ENCODE measurements around the gene PC.

PC gene

DNA sequence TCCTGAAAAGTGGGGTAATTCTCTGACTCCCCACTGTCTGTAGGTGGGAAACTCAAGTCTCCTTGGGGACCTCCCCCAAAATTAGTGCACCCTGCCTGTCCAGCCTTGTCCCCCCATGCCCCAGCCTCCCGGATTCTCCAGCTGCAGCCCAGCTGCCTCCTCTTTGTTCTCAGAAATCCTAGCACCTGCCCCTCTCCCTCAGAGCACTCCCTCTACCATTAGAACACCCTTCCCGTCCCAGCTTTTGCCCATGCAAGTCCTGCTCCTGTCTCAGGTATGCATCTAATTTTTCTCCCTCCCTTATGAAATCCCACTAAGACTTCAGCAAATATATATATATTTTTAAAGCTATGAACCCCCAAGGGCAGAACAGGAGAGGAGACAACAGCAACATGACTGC, 64.0 kb downstream of the PC start:
- H3K9me3 ChIP-seq (ENCODE audit: control insufficient read depth, low read length): no peaks in the 10 kb centered on the region
- no peak overlapping the region for H3K4me2 ChIP-seq (ENCODE audit: low read length, poor library complexity, severe bottlenecking)
- no peak overlapping the region for H3K14ac ChIP-seq (ENCODE audit: low read length in 2 of 2)
- no peak overlapping the region for H3K9ac ChIP-seq (ENCODE audit: low read length)
- no peak overlapping the region for H2BK15ac ChIP-seq (ENCODE audit: low read depth, poor library complexity, severe bottlenecking)
- no peak overlapping the region for H2AK5ac ChIP-seq (ENCODE audit: low read length, severe bottlenecking)
- H3K23ac ChIP-seq (ENCODE audit: low read length in 2 of 2): no peak overlapping the region
- H2AFZ ChIP-seq (ENCODE audit: low read depth, low read length): no peak overlapping the region
- no peak overlapping the region for H2BK12ac ChIP-seq (ENCODE audit: low read length in 2 of 2)
- H3K27me3 ChIP-seq (ENCODE audit: control insufficient read depth in 1 of 2, insufficient read depth in 1 of 2, low read length in 2 of 2): no peaks in the 10 kb centered on the region
- no peak overlapping the region for H2BK120ac ChIP-seq (ENCODE audit: low read depth, low read length)
- no peak overlapping the region for H2BK5ac ChIP-seq (ENCODE audit: low read depth, low read length, poor library complexity, severe bottlenecking)
- no peak overlapping the region for H3K4me3 ChIP-seq (ENCODE audit: insufficient read depth in 1 of 2, low read depth in 1 of 2, low read length in 2 of 2)
- peaks cover 4% of the 10 kb centered on the region for H3K79me1 ChIP-seq (replicated peaks; ENCODE audit: low read length, poor library complexity, severe bottlenecking)
- no peak for DNase-seq
- H4K91ac ChIP-seq (ENCODE audit: low read length): no peak overlapping the region
- no peak overlapping the region for H4K8ac ChIP-seq (ENCODE audit: low read length)
- H3K18ac ChIP-seq (ENCODE audit: low read depth in 1 of 2, low read length in 2 of 2): no peak overlapping the region
- no peak overlapping the region for H3K27ac ChIP-seq (ENCODE audit: low read length, poor library complexity, severe bottlenecking)
- H3K4ac ChIP-seq (ENCODE audit: low read depth in 1 of 2, low read length in 2 of 2): no peak overlapping the region
- H3K4me1 ChIP-seq (ENCODE audit: control insufficient read depth, insufficient read depth, low read depth, low read length): peaks cover 11% of the 10 kb centered on the region
- H3K36me3 ChIP-seq (ENCODE audit: control insufficient read depth in 1 of 2, insufficient read depth in 2 of 2, low read depth in 1 of 2, low read length in 2 of 2): no peaks in the 10 kb centered on the region
- 95% methylated on average over 2 of the region's 2 CpGs for WGBS

- Histone ChIP-seq H3K4me2 (ENCODE audit: low read length, poor library complexity, severe bottlenecking) (no peak overlapping the region), H2BK120ac (ENCODE audit: low read depth, low read length) (no peak overlapping the region), H3K27me3 (ENCODE audit: control insufficient read depth in 1 of 2, insufficient read depth in 1 of 2, low read length in 2 of 2) (no peaks in the 10 kb centered on the region), H3K27ac (ENCODE audit: low read length, poor library complexity, severe bottlenecking) (no peak overlapping the region), H2AK5ac (ENCODE audit: low read length, severe bottlenecking) (peak overlapping the region; percentile 82), H2AFZ (ENCODE audit: low read depth, low read length) (peak overlapping the region; percentile 52), H3K36me3 (ENCODE audit: control insufficient read depth in 1 of 2, insufficient read depth in 2 of 2, low read depth in 1 of 2, low read length in 2 of 2) (no peaks in the 10 kb centered on the region), H3K23ac (ENCODE audit: low read length in 2 of 2) (no peak overlapping the region), H2BK15ac (ENCODE audit: low read depth, poor library complexity, severe bottlenecking) (no peak overlapping the region), H3K4me3 (ENCODE audit: insufficient read depth in 1 of 2, low read depth in 1 of 2, low read length in 2 of 2) (no peak overlapping the region), H4K8ac (ENCODE audit: low read length) (peak overlapping the region; percentile 3), H3K79me1 (replicated peaks; ENCODE audit: low read length, poor library complexity, severe bottlenecking) (peaks cover 4% of the 10 kb centered on the region), H3K4me1 (ENCODE audit: control insufficient read depth, insufficient read depth, low read depth, low read length) (peaks cover 12% of the 10 kb centered on the region), H3K9ac (ENCODE audit: low read length) (no peak overlapping the region), H2BK12ac (ENCODE audit: low read length in 2 of 2) (peak overlapping the region in 1 of 2 experiments; percentile 60), H3K4ac (ENCODE audit: low read depth in 1 of 2, low read length in 2 of 2) (no peak overlapping the region), H3K18ac (ENCODE audit: low read depth in 1 of 2, low read length in 2 of 2) (peak overlapping the region in 1 of 2 experiments; percentile 37), H3K14ac (ENCODE audit: low read length in 2 of 2) (no peak overlapping the region), H2BK5ac (ENCODE audit: low read depth, low read length, poor library complexity, severe bottlenecking) (no peak overlapping the region), H4K91ac (ENCODE audit: low read length) (no peak overlapping the region), H3K9me3 (ENCODE audit: control insufficient read depth, low read length) (no peaks in the 10 kb centered on the region)
- 26% methylated on average over 6 of the region's 6 CpGs for WGBS
- peak; percentile 23 for DNase-seq
Observed at GRCh38 chr11:66892911-66893310, 65.3 kb downstream of the PC start.

- Histone ChIP-seq H2AK5ac (ENCODE audit: low read length, severe bottlenecking) (no peak overlapping the region), H3K9ac (ENCODE audit: low read length) (no peak overlapping the region), H2BK5ac (ENCODE audit: low read depth, low read length, poor library complexity, severe bottlenecking) (no peak overlapping the region)
Observed at GRCh38 chr11:66891851-66892660, 66.1 kb downstream of the PC start.

DNA sequence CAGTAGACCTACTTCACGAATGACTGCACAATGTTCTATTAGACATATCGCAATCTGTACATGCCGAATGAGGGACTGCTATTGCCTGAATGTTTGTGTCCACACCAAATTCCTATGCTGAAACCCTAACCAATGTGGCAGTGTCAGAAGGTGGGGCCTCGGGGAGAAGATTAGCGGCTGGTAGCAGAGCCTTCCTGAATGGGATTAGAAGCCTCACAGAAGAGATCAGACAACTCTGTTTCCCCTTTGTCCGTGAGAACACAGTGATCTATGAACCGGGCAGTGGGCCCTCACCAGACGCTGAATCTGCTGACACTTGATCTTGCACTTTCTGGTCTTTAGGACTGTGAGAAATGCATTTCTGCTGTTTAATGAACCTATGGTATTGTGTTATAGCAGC, 68.2 kb downstream of the PC start:
- H3K36me3 ChIP-seq (ENCODE audit: control insufficient read depth in 1 of 2, insufficient read depth in 2 of 2, low read depth in 1 of 2, low read length in 2 of 2): no peaks in the 10 kb centered on the region
- 89% methylated on average over 8 of the region's 8 CpGs for WGBS
- no peak for DNase-seq

More at GRCh38 chr11:66891851-66892660, 66.1 kb downstream of the PC start:
- 32% methylated on average over 13 of the region's 14 CpGs for WGBS
- Histone ChIP-seq H2BK120ac (ENCODE audit: low read depth, low read length) (no peak overlapping the region), H2BK12ac (ENCODE audit: low read length in 2 of 2) (no peak overlapping the region), H3K4me3 (ENCODE audit: insufficient read depth in 1 of 2, low read depth in 1 of 2, low read length in 2 of 2) (no peak overlapping the region), H4K91ac (ENCODE audit: low read length) (no peak overlapping the region), H3K4me2 (ENCODE audit: low read length, poor library complexity, severe bottlenecking) (no peak overlapping the region), H3K36me3 (ENCODE audit: control insufficient read depth in 1 of 2, insufficient read depth in 2 of 2, low read depth in 1 of 2, low read length in 2 of 2) (no peaks in the 10 kb centered on the region), H3K27ac (ENCODE audit: low read length, poor library complexity, severe bottlenecking) (peak overlapping the region; percentile 41), H4K8ac (ENCODE audit: low read length) (no peak overlapping the region), H3K18ac (ENCODE audit: low read depth in 1 of 2, low read length in 2 of 2) (no peak overlapping the region), H3K9me3 (ENCODE audit: control insufficient read depth, low read length) (no peaks in the 10 kb centered on the region), H3K27me3 (ENCODE audit: control insufficient read depth in 1 of 2, insufficient read depth in 1 of 2, low read length in 2 of 2) (no peaks in the 10 kb centered on the region), H3K14ac (ENCODE audit: low read length in 2 of 2) (no peak overlapping the region), H2BK15ac (ENCODE audit: low read depth, poor library complexity, severe bottlenecking) (no peak overlapping the region), H3K4me1 (ENCODE audit: control insufficient read depth, insufficient read depth, low read depth, low read length) (peaks cover 13% of the 10 kb centered on the region), H3K23ac (ENCODE audit: low read length in 2 of 2) (no peak overlapping the region), H2AFZ (ENCODE audit: low read depth, low read length) (no peak overlapping the region), H3K79me1 (replicated peaks; ENCODE audit: low read length, poor library complexity, severe bottlenecking) (peaks cover 4% of the 10 kb centered on the region), H3K4ac (ENCODE audit: low read depth in 1 of 2, low read length in 2 of 2) (no peak overlapping the region)
- DNase-seq: peak; percentile 94

More for the DNA sequence above, 68.2 kb downstream of the PC start:
- Histone ChIP-seq H3K23ac (ENCODE audit: low read length in 2 of 2) (no peak overlapping the region), H4K91ac (ENCODE audit: low read length) (no peak overlapping the region), H3K27me3 (ENCODE audit: control insufficient read depth in 1 of 2, insufficient read depth in 1 of 2, low read length in 2 of 2) (no peaks in the 10 kb centered on the region), H3K79me1 (replicated peaks; ENCODE audit: low read length, poor library complexity, severe bottlenecking) (peaks cover 5% of the 10 kb centered on the region), H3K14ac (ENCODE audit: low read length in 2 of 2) (no peak overlapping the region), H2BK12ac (ENCODE audit: low read length in 2 of 2) (no peak overlapping the region), H2BK5ac (ENCODE audit: low read depth, low read length, poor library complexity, severe bottlenecking) (no peak overlapping the region), H2BK120ac (ENCODE audit: low read depth, low read length) (no peak overlapping the region), H3K4me2 (ENCODE audit: low read length, poor library complexity, severe bottlenecking) (no peak overlapping the region), H2AFZ (ENCODE audit: low read depth, low read length) (no peak overlapping the region), H4K8ac (ENCODE audit: low read length) (no peak overlapping the region), H3K4me3 (ENCODE audit: insufficient read depth in 1 of 2, low read depth in 1 of 2, low read length in 2 of 2) (no peak overlapping the region), H3K27ac (ENCODE audit: low read length, poor library complexity, severe bottlenecking) (peak overlapping the region; percentile 24), H3K4me1 (ENCODE audit: control insufficient read depth, insufficient read depth, low read depth, low read length) (peaks cover 26% of the 10 kb centered on the region), H2AK5ac (ENCODE audit: low read length, severe bottlenecking) (no peak overlapping the region), H3K9me3 (ENCODE audit: control insufficient read depth, low read length) (no peaks in the 10 kb centered on the region), H3K9ac (ENCODE audit: low read length) (no peak overlapping the region), H2BK15ac (ENCODE audit: low read depth, poor library complexity, severe bottlenecking) (no peak overlapping the region), H3K18ac (ENCODE audit: low read depth in 1 of 2, low read length in 2 of 2) (no peak overlapping the region), H3K4ac (ENCODE audit: low read depth in 1 of 2, low read length in 2 of 2) (no peak overlapping the region)
